ENCODE results near the gene BRI3. TPM values are rescaled to one million over a fixed set of nuclear protein-coding genes. Genes with fewer than 3 reads are reported as not detected.

BRI3 gene
- total and polyA plus RNA-seq, 2 of the 8 experiments (the other 6 are each of a cell fraction or from before 2014, with no cell fraction given): 77.5 to 93.4 TPM

DNA sequence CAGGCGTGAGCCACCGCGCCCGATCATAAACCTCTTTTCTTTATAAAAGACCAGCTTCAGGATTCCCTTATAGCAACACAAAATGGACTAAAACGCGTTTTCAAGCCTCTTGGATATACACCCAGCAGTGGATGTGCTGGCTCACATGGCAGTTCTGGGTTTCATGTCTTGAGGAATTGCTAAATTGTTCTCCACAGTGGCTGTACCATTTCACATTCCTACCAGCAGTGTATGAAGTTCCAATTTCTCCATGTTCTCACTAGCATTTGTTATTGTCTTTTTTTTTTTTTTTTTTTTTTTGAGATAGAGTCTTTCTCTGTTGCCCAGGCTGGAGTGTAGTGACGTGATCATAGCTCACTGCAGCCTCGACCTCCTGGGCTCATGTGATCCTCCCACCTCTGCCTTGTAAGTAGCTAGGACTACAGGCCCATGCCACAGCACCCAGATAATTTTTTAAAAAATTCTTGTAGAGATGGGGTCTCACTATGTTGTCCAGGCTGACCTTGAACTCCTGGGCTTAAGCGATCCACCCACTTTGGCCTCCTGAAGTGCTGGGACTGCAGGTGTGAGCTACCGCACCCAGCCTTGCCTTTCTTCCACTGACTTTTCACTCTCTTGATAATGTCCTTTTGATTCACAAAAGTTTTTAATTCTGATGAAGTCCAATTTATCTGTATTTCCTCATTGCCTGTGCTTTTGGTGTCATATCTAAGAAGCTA lies 46.9 kb upstream of the BRI3 start (continued):
- TF ChIP-seq, protein P1, sequence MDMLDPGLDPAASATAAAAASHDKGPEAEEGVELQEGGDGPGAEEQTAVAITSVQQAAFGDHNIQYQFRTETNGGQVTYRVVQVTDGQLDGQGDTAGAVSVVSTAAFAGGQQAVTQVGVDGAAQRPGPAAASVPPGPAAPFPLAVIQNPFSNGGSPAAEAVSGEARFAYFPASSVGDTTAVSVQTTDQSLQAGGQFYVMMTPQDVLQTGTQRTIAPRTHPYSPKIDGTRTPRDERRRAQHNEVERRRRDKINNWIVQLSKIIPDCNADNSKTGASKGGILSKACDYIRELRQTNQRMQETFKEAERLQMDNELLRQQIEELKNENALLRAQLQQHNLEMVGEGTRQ (IDR thresholded peaks at IDR 0.05; ENCODE audit: low read length): no peak
- TF ChIP-seq RBBP5 (IDR thresholded peaks at IDR 0.05; ENCODE audit: borderline replicate concordance, low read depth, low read length): no peak
- TF ChIP-seq POLR2A (IDR thresholded peaks at IDR 0.05; ENCODE audit: control extremely low read depth in 1 of 2, low read depth in 2 of 2, low read length in 2 of 2): no peak
- TF ChIP-seq CEBPB (IDR thresholded peaks at IDR 0.05; ENCODE audit: low read depth, low read length): no peak
- TF ChIP-seq CHD2 (IDR thresholded peaks at IDR 0.05; ENCODE audit: low read length): no peak
- TF ChIP-seq HDAC2 (IDR thresholded peaks at IDR 0.05; ENCODE audit: borderline replicate concordance in 1 of 2, low read depth in 2 of 2, low read length in 2 of 2): no peak
- TF ChIP-seq ZNF274 (IDR thresholded peaks at IDR 0.05; ENCODE audit: borderline replicate concordance, extremely low read depth, low read length): no peak
- no peak for TF ChIP-seq SIN3A (conservative IDR thresholded peaks at IDR 0.05 in 1 of 2, IDR thresholded peaks at IDR 0.05 in 1 of 2; ENCODE audit: low read depth in 1 of 2, low read length in 2 of 2)
- no peak for TF ChIP-seq GTF2F1 (IDR thresholded peaks at IDR 0.05; ENCODE audit: borderline replicate concordance, low read depth, low read length)
